Activated B cell treated with CpG ODN at 0.5 μM for 24 hours (primary cell): ENCODE data around the gene CHAC1. TPM values are rescaled to one million over a fixed set of nuclear protein-coding genes. Genes with fewer than 3 reads are reported as not detected.
"Not testable (repeated sequence)": the region's sequence is repeated elsewhere in the genome, so short reads cannot be mapped to it uniquely, and the experiment has no call there.

Experiments
- ATAC-seq: fragments of 200-7000 bp; cut with Tn5 transposase; one replicate; pipeline ENCODE4 v1.10.0; 2021; ENCODE audit warnings: low read depth, mild to moderate bottlenecking, moderate library complexity
- CTCF ChIA-PET: fragments of 350-600 bp; sonication (Branson Sonifier 250); formaldehyde crosslinking; loops from one replicate; lab custom pipeline; 2021; ENCODE audit warnings: antibody characterized with exemption; lab: Charles Lee
- POLR2A ChIA-PET: fragments of 350-600 bp; sonication (Branson Sonifier 250); formaldehyde crosslinking; loops from one replicate; lab custom pipeline; 2021; ENCODE audit warnings: antibody characterized with exemption; lab: Charles Lee
- DNase-seq: peaks from one replicate; pipeline ENCODE4 v3.0.0; 2022
- H3K27ac Mint-ChIP-seq: one replicate; pipeline ENCODE4 v1.8.0; 2020; ENCODE audit warnings: mixed read lengths
- H3K27me3 Mint-ChIP-seq: one replicate; pipeline ENCODE4 v1.8.0; 2021; ENCODE audit warnings: mixed read lengths
- H3K36me3 Mint-ChIP-seq: one replicate; pipeline ENCODE4 v1.8.0; 2021; ENCODE audit warnings: low read depth, mixed read lengths
- H3K4me1 Mint-ChIP-seq: one replicate; pipeline ENCODE4 v1.8.0; 2021; ENCODE audit warnings: mixed read lengths
- H3K4me3 Mint-ChIP-seq: one replicate; pipeline ENCODE4 v1.8.0; 2020; ENCODE audit warnings: mild to moderate bottlenecking, mixed read lengths
- H3K9me3 Mint-ChIP-seq: one replicate; pipeline ENCODE4 v1.8.0; 2020; ENCODE audit warnings: mixed read lengths
- intact Hi-C: fragments of 100-400 bp; cut with micrococcal nuclease; formaldehyde crosslinking; loops from one replicate; pipeline ENCODE4 v1.15.1; 2024
- total RNA-seq: library from RNA; stranded (reverse); gene quantifications from 2 replicates; pipeline ENCODE4 v1.2.3, GENCODE V29; 2022
- TF ChIP-seq, protein P1 (sequence below): fragments of 200-600 bp; IDR thresholded peaks from one replicate; pipeline ENCODE4 v1.8.0; 2022; ENCODE audit warnings: antibody characterized with exemption, mild to moderate bottlenecking

CHAC1 gene
- total RNA-seq, 1 donor from 2014 or later: 27.3 TPM

GRCh38 chr15:40952301-40952900 lies 870 bp upstream of the CHAC1 start:
- Mint-ChIP-seq H3K4me3 (peak overlapping the region; percentile 93), H3K9me3 (no peaks in the 10 kb centered on the region), H3K27me3 (peaks cover 8% of the 10 kb centered on the region), H3K27ac (peak overlapping the region; percentile 92), H3K36me3 (peaks cover 31% of the 10 kb centered on the region), H3K4me1 (peaks cover 23% of the 10 kb centered on the region)
- ChIA-PET POLR2A (interaction anchor here (0.6 to 3.7 kb wide), 18 partner anchors 10 to 1538 kb away, joined by 3 to 78 read pairs (median 5); partner anchors contain the start of genes CHP1, DLL4, EXD1 and INO80), CTCF (interaction anchor here (1.0 to 2.5 kb wide), 5 partner anchors 11 to 47 kb away, joined by 3 to 20 read pairs (median 4); no protein-coding TSS in a partner anchor)
- ATAC-seq (no peak), DNase-seq (no peak)
- TF ChIP-seq, protein P1, sequence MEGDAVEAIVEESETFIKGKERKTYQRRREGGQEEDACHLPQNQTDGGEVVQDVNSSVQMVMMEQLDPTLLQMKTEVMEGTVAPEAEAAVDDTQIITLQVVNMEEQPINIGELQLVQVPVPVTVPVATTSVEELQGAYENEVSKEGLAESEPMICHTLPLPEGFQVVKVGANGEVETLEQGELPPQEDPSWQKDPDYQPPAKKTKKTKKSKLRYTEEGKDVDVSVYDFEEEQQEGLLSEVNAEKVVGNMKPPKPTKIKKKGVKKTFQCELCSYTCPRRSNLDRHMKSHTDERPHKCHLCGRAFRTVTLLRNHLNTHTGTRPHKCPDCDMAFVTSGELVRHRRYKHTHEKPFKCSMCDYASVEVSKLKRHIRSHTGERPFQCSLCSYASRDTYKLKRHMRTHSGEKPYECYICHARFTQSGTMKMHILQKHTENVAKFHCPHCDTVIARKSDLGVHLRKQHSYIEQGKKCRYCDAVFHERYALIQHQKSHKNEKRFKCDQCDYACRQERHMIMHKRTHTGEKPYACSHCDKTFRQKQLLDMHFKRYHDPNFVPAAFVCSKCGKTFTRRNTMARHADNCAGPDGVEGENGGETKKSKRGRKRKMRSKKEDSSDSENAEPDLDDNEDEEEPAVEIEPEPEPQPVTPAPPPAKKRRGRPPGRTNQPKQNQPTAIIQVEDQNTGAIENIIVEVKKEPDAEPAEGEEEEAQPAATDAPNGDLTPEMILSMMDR: no peak
- intact Hi-C loops: loop anchor here (2.0 to 5.0 kb wide), 4 partner anchors 24 to 360 kb away; partner anchors contain the start of genes DLL4, INO80 and KNL1

DNA sequence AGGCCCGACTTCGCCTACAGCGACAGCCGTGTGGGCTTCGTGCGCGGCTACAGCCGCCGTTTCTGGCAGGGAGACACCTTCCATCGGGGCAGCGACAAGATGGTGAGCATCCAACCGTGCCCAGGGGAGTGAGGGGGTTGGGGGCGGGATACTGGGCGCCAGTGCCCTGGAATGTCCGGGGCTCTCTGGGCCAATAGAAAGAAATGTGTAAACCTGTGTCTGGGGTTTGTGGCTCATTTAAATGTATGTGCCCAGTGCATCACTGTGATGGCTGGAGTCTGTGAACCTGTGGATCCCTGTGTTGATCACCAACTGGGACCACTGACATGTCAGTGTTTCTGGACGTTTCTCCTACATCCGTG lies 423 bp downstream of the CHAC1 start:
- no peak for DNase-seq

GRCh38 chr15:40954158-40954848 lies 1.0 kb downstream of the CHAC1 start:
- Mint-ChIP-seq H3K4me3 (peak overlapping the region; percentile 93), H3K4me1 (peaks cover 25% of the 10 kb centered on the region), H3K36me3 (peaks cover 33% of the 10 kb centered on the region), H3K27ac (peak overlapping the region; percentile 91)
- not testable (repeated sequence) for H3K27me3 Mint-ChIP-seq, DNase-seq, ATAC-seq, H3K9me3 Mint-ChIP-seq
- ChIA-PET CTCF (interaction anchor here (1.2 to 2.5 kb wide), 2 partner anchors 13 to 24 kb away, joined by 3 to 20 read pairs; no protein-coding TSS in a partner anchor), POLR2A (interaction anchor here (0.6 to 3.7 kb wide), 11 partner anchors 11 to 1321 kb away, joined by 3 to 78 read pairs (median 5); partner anchors contain the start of genes CHP1, EXD1 and VPS18)
- intact Hi-C loops: loop anchor here (5.0 kb wide), 2 partner anchors 107 to 362 kb away; partner anchors contain the start of gene KNL1

More for the DNA sequence above, 423 bp downstream of the CHAC1 start:
- ChIA-PET POLR2A (interaction anchor here (0.6 to 3.7 kb wide), 26 partner anchors 11 to 1537 kb away, joined by 3 to 78 read pairs (median 4); partner anchors contain the start of genes CHP1, DLL4, DNAJC17 and EXD1), CTCF (interaction anchor here (0.9 to 2.5 kb wide), 5 partner anchors 9 to 50 kb away, joined by 3 to 20 read pairs (median 4); no protein-coding TSS in a partner anchor)
- H3K27me3 Mint-ChIP-seq: peaks cover 7% of the 10 kb centered on the region
- H3K4me3 Mint-ChIP-seq: peak overlapping the region; percentile 93
- intact Hi-C loops: loop anchor here (1.0 to 5.0 kb wide), 8 partner anchors 11 to 361 kb away; partner anchors contain the start of genes CHP1, DLL4, INO80 and KNL1
- TF ChIP-seq, protein P1: no peak
- peak overlapping the region; percentile 91 for H3K27ac Mint-ChIP-seq
- peaks cover 23% of the 10 kb centered on the region for H3K4me1 Mint-ChIP-seq
- no peak for ATAC-seq
- peaks cover 33% of the 10 kb centered on the region for H3K36me3 Mint-ChIP-seq
- no peaks in the 10 kb centered on the region for H3K9me3 Mint-ChIP-seq

DNA sequence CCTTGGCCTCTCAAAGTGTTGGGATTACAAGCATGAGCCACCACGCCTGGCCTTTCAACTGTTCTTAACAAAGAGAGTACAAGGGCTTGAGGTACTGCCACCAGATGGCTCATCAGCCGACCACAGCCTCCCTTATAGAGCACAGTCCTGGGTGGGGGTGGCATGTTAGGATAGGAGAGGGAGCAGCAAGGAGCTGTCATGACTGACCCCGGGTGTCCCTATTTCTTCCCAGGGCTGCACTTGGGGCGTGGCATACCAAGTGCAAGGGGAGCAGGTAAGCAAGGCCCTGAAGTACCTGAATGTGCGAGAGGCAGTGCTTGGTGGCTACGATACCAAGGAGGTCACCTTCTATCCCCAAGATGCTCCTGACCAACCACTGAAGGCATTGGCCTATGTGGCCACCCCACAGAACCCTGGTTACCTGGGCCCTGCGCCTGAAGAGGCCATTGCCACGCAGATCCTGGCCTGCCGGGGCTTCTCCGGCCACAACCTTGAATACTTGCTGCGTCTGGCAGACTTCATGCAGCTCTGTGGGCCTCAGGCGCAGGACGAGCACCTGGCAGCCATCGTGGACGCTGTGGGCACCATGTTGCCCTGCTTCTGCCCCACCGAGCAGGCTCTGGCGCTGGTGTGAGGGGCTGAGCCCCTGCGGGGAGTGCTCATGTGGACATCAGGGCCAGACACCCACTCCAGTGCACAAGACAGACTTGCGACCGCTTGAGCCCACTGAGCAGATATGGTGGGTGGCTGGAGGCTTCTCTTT lies 2.1 kb downstream of the CHAC1 start:
- H3K27ac Mint-ChIP-seq: no peak overlapping the region
- no peaks in the 10 kb centered on the region for H3K9me3 Mint-ChIP-seq
- H3K36me3 Mint-ChIP-seq: peaks cover 33% of the 10 kb centered on the region
- TF ChIP-seq, protein P1: no peak
- H3K4me3 Mint-ChIP-seq: peak overlapping the region; percentile 93
- H3K4me1 Mint-ChIP-seq: peaks cover 34% of the 10 kb centered on the region
- peaks cover 2% of the 10 kb centered on the region for H3K27me3 Mint-ChIP-seq
- CTCF ChIA-PET: interaction anchor here (0.9 to 1.2 kb wide), 2 partner anchors 14 to 25 kb away, joined by 3 to 5 read pairs; no protein-coding TSS in a partner anchor
- POLR2A ChIA-PET: interaction anchor here (0.6 to 2.0 kb wide), 4 partner anchors 13 to 66 kb away, joined by 3 to 7 read pairs (median 4); no protein-coding TSS in a partner anchor
- DNase-seq (no peak), ATAC-seq (no peak)
- intact Hi-C loops: no loop called here
